Measurements from ENCODE around the gene ACY1.
"Not testable (repeated sequence)": the region's sequence is repeated elsewhere in the genome, so short reads cannot be mapped to it uniquely, and the experiment has no call there.

Gene ACY1

GRCh38 chr3:52031896-52032295 is 48.6 kb downstream of the ACY1 start:
- no peak for DNase-seq
- in situ Hi-C loops (cut with HindIII; ENCODE audit: low pct_ligation_motif_present, low pct_unique_long_range_greater_than_20kb, low sequenced_read_pairs) = no loop called here

GRCh38 chr3:52032702-52033408 is 49.5 kb downstream of the ACY1 start:
- no peak for DNase-seq
- in situ Hi-C loops (cut with HindIII; ENCODE audit: low pct_ligation_motif_present, low pct_unique_long_range_greater_than_20kb, low sequenced_read_pairs) = no loop called here

- in situ Hi-C loops (cut with HindIII; ENCODE audit: low pct_ligation_motif_present, low pct_unique_long_range_greater_than_20kb, low sequenced_read_pairs); DNase-seq: not testable (repeated sequence)
These were observed 50.4 kb downstream of the ACY1 start for GRCh38 chr3:52033748-52034147.

- in situ Hi-C loops (cut with HindIII; ENCODE audit: low pct_ligation_motif_present, low pct_unique_long_range_greater_than_20kb, low sequenced_read_pairs) = no loop called here
- no peak for DNase-seq
These were observed 50.9 kb downstream of the ACY1 start for GRCh38 chr3:52034212-52034611.

- no peak for DNase-seq
- in situ Hi-C loops (cut with HindIII; ENCODE audit: low pct_ligation_motif_present, low pct_unique_long_range_greater_than_20kb, low sequenced_read_pairs) = no loop called here
These were observed 51.3 kb downstream of the ACY1 start for GRCh38 chr3:52034651-52035050.

- in situ Hi-C loops (cut with HindIII; ENCODE audit: low pct_ligation_motif_present, low pct_unique_long_range_greater_than_20kb, low sequenced_read_pairs) = no loop called here
- DNase-seq = no peak
These were observed 52.9 kb downstream of the ACY1 start for GRCh38 chr3:52036222-52036694.

- in situ Hi-C loops (cut with HindIII; ENCODE audit: low pct_ligation_motif_present, low pct_unique_long_range_greater_than_20kb, low sequenced_read_pairs) = no loop called here
These were observed 53.5 kb downstream of the ACY1 start for GRCh38 chr3:52036829-52037228.

GRCh38 chr3:52037291-52037690 is 54.0 kb downstream of the ACY1 start:
- no peak for DNase-seq
- in situ Hi-C loops (cut with HindIII; ENCODE audit: low pct_ligation_motif_present, low pct_unique_long_range_greater_than_20kb, low sequenced_read_pairs) = no loop called here

More at GRCh38 chr3:52036829-52037228, 53.5 kb downstream of the ACY1 start:
- no peak for DNase-seq

- DNase-seq = no peak
- in situ Hi-C loops (cut with HindIII; ENCODE audit: low pct_ligation_motif_present, low pct_unique_long_range_greater_than_20kb, low sequenced_read_pairs) = no loop called here
These were observed 54.9 kb downstream of the ACY1 start for GRCh38 chr3:52038227-52038626.
